Occipital lobe (tissue), 1 donor: ENCODE measurements around the gene CASTOR1. TPM values are rescaled to one million over a fixed set of nuclear protein-coding genes. Genes with fewer than 3 reads are reported as not detected.

ENCODE experiments used
- total RNA-seq: library from RNA; depleted of rRNA; stranded (reverse); fragments of >200 nt; gene quantifications from one replicate; pipeline ENCODE4 v1.2.3, GENCODE V29; 2014

Gene CASTOR1
- total RNA-seq, 1 donor from 2014 or later = 2.7 TPM

Other genes with a start within 250 kb of the CASTOR1 start
- gene HORMAD2, start 209.0 kb downstream of the CASTOR1 start, total RNA-seq = 0.78 TPM
- not detected for gene LIF, start 42.7 kb downstream of the CASTOR1 start, total RNA-seq
- 0.31 TPM for gene OSM, start 22.7 kb downstream of the CASTOR1 start, total RNA-seq
- gene TBC1D10A, start 37.4 kb upstream of the CASTOR1 start, total RNA-seq = 10.0 TPM
- gene SF3A1, start 67.4 kb upstream of the CASTOR1 start, total RNA-seq = 16.1 TPM
- gene CCDC157, start 67.5 kb upstream of the CASTOR1 start, total RNA-seq = 5.6 TPM
- 25.7 TPM for gene RNF215, start 97.9 kb upstream of the CASTOR1 start, total RNA-seq
- gene SEC14L2, start 107.5 kb upstream of the CASTOR1 start, total RNA-seq = 9.5 TPM
- gene MTFP1, start 136.3 kb upstream of the CASTOR1 start, total RNA-seq = 2.3 TPM
- gene SEC14L3, start 182.5 kb upstream of the CASTOR1 start, total RNA-seq = not detected
- not detected for gene SEC14L4, start 216.2 kb upstream of the CASTOR1 start, total RNA-seq